ENCODE results near the gene OTOP2.
"Not testable (repeated sequence)": the region's sequence is repeated elsewhere in the genome, so short reads cannot be mapped to it uniquely, and the experiment has no call there.

OTOP2 gene

GRCh38 chr17:74900208-74900607 lies 23.9 kb upstream of the OTOP2 start:
- no peak for DNase-seq (ENCODE audit: low spot score)

GRCh38 chr17:74901353-74902135 lies 22.5 kb upstream of the OTOP2 start:
- no peak for DNase-seq (ENCODE audit: low spot score)

GRCh38 chr17:74903034-74903433 lies 21.0 kb upstream of the OTOP2 start:
- DNase-seq (ENCODE audit: low spot score), result no peak

- no peak for DNase-seq (ENCODE audit: low spot score)
Observed at GRCh38 chr17:74903671-74904070, 20.4 kb upstream of the OTOP2 start.

DNA sequence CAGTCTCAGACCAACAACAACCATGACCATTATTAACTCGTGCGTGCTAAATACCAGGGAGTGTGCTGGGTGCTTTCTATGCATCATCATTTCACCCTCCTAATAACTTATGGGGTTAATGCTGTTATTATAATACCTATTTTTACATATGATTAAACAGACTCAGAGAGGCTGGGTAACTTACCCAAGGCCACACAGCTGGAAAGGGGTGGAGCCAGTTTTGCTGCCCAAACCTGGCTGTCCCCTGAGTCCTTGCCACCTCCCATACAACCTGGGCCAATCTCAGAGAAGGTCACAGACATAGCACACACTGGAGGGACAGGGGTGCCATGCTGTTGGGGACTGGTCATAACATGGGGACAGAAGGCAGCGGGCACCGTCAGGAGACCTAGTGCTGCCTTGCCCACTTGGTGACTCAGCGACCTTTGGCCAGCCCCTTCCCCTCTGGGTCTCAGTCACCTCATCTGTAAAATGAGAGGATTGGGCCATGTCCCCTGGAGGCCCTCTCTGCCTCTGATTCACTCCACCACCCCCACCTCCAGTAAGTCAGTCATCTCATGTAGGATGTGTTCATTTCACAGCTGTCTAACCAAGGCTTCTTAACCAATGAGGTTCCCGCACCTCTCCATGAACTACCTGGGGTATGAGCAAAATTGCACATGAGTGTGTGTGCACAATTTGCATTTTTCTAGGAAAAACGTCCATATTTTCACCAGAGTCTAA lies 19.2 kb upstream of the OTOP2 start:
- no peak for DNase-seq (ENCODE audit: low spot score)

- not testable (repeated sequence) for DNase-seq (ENCODE audit: low spot score)
Observed at GRCh38 chr17:74906214-74906793, 17.8 kb upstream of the OTOP2 start.

GRCh38 chr17:74907012-74907411 lies 17.1 kb upstream of the OTOP2 start:
- no peak for DNase-seq (ENCODE audit: low spot score)

GRCh38 chr17:74909097-74909496 lies 15.0 kb upstream of the OTOP2 start:
- not testable (repeated sequence) for DNase-seq (ENCODE audit: low spot score)

DNA sequence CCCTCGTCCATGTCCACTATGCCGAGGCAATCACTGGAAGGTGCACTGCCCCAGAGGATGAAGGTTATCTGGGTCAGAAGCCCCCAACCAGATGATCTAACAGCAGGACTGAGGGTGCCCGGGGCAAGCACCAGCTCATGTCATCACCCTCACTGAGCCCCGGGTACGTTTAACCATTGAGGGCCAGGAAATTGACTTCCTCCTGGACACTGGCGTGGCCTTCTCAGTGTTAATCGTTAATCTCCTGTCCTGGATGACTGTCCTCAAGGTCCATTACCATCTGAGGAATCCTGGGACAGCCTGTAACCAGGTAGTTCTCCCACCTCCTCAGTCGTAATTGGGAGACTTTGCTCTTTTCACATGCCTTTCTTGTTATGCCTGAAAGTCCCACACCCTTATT lies 12.7 kb upstream of the OTOP2 start:
- DNase-seq (ENCODE audit: low spot score), result not testable (repeated sequence)

DNA sequence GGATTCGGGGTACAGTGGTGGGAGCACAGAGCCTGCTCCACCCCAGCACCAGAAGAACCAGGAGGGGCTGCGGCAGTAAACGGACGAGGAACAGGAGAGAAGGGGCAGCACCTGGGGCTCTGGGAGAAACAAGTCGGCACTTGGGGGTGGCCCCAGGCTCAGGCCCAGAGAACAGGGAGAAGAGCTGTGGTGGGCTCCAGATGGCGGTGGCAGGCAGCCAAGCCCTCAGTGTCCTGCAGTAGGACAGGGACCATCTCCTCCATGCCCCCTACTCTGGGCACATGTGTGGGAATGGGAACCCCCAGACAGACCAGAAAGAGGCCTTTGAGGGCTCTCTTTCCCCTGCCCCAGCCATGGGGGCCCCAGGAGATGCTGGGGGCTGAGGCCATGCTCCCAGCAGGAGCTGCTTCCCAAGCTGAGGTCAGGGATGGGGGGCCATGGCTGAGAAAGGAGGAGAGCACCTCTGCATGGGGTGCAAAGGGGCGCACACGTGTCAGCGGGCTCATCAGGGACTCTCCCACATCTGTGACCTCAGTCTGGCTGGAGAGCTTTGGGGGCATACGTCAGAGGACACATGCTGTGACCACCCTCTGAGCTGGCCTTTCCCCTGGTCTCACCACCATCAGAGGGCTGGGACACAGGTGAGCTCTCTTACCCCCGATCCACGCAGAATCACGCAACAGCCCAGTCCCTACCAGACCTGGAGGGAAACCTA lies 7.8 kb upstream of the OTOP2 start:
- DNase-seq (ENCODE audit: low spot score), result no peak

- no peak for DNase-seq (ENCODE audit: low spot score)
Observed at GRCh38 chr17:74916851-74917199, 7.2 kb upstream of the OTOP2 start.

DNA sequence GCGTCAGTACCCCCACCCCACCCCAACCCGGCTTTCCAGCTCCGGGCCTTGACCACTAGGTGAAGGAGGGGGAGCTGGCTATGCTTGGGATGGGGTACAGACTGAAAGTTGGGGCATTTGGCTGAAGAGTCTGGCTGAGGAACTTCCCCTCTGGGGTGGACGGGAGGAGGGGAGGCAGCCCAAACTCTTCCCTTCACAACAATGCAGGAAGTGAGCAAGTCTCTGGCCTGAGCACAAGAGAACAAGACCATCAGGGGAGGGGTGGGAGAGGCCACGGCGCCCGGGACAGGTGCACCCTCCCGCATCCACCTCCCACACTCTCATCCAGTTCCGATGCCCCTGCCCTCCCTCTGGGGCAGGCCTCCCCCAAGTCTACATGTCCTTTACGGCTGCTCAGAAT lies 6.6 kb upstream of the OTOP2 start:
- no peak for DNase-seq (ENCODE audit: low spot score)

- no peak for DNase-seq (ENCODE audit: low spot score)
Observed at GRCh38 chr17:74918906-74919305, 5.2 kb upstream of the OTOP2 start.

- DNase-seq (ENCODE audit: low spot score), result no peak
Observed at GRCh38 chr17:74919440-74920305, 4.4 kb upstream of the OTOP2 start.

GRCh38 chr17:74920306-74920620 lies 3.8 kb upstream of the OTOP2 start:
- no peak for DNase-seq (ENCODE audit: low spot score)

GRCh38 chr17:74920642-74921025 lies 3.4 kb upstream of the OTOP2 start:
- no peak for DNase-seq (ENCODE audit: low spot score)

GRCh38 chr17:74921026-74921681 lies 2.9 kb upstream of the OTOP2 start:
- no peak for DNase-seq (ENCODE audit: low spot score)

DNA sequence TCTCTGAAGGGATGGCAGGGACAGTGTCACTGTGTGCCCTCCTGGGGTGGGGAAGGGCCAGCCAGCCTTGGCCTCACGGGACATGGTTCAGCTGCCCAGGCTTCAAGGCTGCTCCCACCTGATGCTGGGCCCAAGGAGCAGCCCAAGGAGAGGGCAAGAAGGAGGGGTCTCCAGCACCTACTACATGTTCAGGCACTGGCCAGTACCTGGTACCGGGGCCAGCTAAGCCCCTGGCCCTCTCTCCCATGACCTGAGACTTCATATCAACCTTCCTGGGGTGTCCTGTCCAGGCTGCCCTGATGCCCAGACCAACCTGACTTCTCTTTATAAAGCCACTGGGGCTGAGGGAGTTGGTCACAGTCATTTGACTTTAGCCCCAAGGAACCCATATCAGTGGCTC lies 2.3 kb upstream of the OTOP2 start:
- DNase-seq (ENCODE audit: low spot score), result no peak

GRCh38 chr17:74922172-74922571 lies 1.9 kb upstream of the OTOP2 start:
- no peak for DNase-seq (ENCODE audit: low spot score)

DNA sequence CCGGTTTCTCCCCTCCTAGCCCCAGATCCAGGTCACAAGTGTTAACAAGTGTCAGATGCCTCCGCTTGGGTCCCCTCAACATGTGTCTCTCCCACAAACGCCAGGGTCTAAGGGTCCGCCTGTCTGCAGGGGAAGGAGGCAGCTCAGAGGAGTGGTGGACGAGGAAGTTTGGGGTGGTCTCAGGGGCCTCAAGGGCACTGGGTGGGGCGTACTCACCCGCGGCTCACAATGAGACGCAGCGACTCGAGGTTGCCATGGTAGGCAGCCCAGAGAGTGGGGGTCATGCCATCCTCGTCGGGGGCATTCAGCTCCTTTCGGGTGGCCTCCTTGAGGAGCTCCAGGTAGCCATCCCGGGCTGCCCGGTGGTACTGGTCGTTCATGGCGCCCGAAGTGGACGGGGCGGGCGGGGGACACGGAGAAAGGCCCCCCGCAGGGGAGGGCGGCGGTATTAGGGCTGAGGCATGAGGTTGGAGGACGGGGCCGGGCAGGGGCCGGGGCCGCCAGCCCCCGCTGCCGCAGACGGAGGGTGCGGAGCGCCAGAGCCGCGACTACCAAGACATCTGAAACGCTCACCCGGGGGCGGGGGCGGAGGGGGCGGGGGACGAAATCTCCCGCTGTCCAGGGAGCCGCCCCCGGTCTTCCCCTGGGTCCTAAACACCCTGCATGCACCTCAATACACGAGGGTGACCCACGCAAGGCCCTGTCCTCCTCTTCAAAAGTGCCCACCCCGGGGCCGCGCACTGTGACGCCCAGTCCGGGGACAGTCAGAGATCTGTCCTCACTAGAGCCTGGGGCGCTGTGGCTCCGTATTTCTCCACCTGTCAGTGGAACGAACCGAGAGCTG lies 1.2 kb upstream of the OTOP2 start, which contains the start of gene USH1G:
Gene USH1G, minus strand, starts transcription at position 562 of the 844 bp plus-strand sequence. Its CDS starts 182 bp downstream, at position 380.
- no peak for DNase-seq (ENCODE audit: low spot score)

Measured in pons (tissue), 1 donor.